ENCODE measurements around the gene ZKSCAN4.

Gene ZKSCAN4

GRCh38 chr6:28209753-28210535 lies 42.1 kb downstream of the ZKSCAN4 start:
- no peak for DNase-seq (ENCODE audit: low read depth in 2 of 2)

GRCh38 chr6:28208111-28208659 lies 43.9 kb downstream of the ZKSCAN4 start:
- DNase-seq (ENCODE audit: low read depth in 2 of 2) = no peak

DNA sequence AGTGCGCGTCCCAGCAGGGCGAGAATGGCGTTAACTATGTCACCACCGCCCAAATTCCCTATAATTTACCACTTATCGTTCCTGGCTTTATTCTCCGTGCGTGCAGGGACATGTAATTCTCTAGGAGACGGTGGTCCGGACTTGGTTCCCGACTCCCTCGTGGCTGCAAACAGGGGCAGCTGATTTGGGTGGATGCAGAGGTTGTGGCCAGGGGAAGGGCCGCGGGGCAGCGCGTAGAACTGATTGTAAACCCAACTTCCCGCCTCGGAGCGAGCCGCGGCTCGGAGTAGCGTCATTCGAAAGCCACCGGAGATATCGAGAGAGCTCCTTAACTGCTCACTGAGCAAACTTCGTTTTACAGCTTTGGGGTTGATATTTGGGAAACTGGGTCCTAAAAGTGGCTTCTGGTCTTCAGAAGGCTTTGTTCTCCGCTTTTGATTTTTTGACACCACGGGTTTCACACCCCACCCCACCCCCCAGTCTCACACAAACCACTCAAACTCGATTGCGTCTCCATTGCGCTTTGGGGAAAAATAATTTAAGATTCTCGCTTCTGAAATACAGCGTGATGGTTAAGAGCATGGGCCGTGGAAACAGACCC lies 44.5 kb downstream of the ZKSCAN4 start:
- DNase-seq (ENCODE audit: low read depth in 2 of 2) = no peak

- no peak for DNase-seq (ENCODE audit: low read depth in 2 of 2)
These were observed 45.0 kb downstream of the ZKSCAN4 start for GRCh38 chr6:28206928-28207509.

- no peak for DNase-seq (ENCODE audit: low read depth in 2 of 2)
These were observed 45.5 kb downstream of the ZKSCAN4 start for GRCh38 chr6:28206527-28206926.

DNA sequence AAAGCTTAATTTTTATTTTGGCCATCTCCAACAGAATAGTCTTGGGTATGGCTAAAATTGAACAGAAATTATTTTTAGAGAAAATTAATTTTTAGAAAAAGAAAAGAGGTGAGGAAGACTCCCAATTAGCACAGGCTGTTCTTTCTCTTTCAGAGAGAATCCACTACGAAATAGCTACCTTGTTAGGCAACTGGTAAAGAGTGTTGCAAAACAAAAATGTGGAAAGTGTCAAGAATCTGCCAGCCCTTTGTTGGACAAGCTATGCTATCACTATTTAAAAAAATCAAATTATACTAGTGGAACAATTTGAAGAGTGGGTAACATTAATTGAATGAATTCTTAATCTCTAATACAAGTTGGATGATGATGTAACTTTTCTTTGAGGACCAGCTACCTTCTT lies 46.2 kb downstream of the ZKSCAN4 start:
- DNase-seq (ENCODE audit: low read depth in 2 of 2) = no peak

- DNase-seq (ENCODE audit: low read depth in 2 of 2) = no peak
These were observed 48.9 kb downstream of the ZKSCAN4 start for GRCh38 chr6:28203201-28203600.

DNA sequence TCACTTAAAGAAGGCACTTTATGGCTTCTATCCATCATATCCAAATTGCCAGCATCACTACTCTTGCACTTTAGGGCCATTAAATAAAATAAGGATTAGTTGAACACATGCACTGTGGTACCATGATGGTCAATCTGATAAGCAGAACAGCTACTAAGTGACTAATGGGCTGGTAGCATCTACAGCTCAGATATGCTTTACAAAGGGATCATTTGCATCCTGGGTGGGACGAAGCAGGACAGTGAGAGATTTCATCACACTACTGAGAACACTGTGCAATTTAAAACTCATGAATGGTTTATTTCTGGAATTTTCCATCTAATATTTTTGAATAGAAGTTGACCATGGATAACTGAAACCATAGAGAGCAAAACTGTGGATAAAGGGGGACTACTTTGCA lies 52.0 kb downstream of the ZKSCAN4 start:
- no peak for DNase-seq (ENCODE audit: low read depth in 2 of 2)

All from stimulated activated CD8-positive, alpha-beta memory T cell treated with anti-CD3 and anti-CD28 coated beads, Interleukin-2, amount 100 ng/mL, for 1 hour (primary cell).